Mucosa of stomach (tissue), 1 donor: ENCODE measurements around the gene FADS2.

ENCODE experiments used
- H3K27me3 ChIP-seq: one replicate; pipeline ENCODE4 v1.7.0; 2013; ENCODE audit warnings: mild to moderate bottlenecking, low read length; ENCODE audit not compliant: control insufficient read depth, insufficient read depth
- H3K36me3 ChIP-seq: one replicate; pipeline ENCODE4 v1.7.0; 2013; ENCODE audit warnings: low read length; ENCODE audit not compliant: control insufficient read depth, insufficient read depth
- H3K4me1 ChIP-seq: one replicate; pipeline ENCODE4 v1.7.0; 2013; ENCODE audit warnings: mild to moderate bottlenecking, low read length; ENCODE audit not compliant: control insufficient read depth, insufficient read depth
- H3K4me3 ChIP-seq: one replicate; pipeline ENCODE4 v1.7.0; 2013; ENCODE audit warnings: low read length
- H3K9ac ChIP-seq: one replicate; pipeline ENCODE4 v1.7.0; 2013; ENCODE audit warnings: mild to moderate bottlenecking, low read length, moderate library complexity
- H3K9me3 ChIP-seq: one replicate; pipeline ENCODE4 v1.7.0; 2013; ENCODE audit warnings: mild to moderate bottlenecking, low read length, moderate library complexity; ENCODE audit not compliant: control insufficient read depth
- donor health status: Pancreatic carcinoma.

Gene FADS2

DNA sequence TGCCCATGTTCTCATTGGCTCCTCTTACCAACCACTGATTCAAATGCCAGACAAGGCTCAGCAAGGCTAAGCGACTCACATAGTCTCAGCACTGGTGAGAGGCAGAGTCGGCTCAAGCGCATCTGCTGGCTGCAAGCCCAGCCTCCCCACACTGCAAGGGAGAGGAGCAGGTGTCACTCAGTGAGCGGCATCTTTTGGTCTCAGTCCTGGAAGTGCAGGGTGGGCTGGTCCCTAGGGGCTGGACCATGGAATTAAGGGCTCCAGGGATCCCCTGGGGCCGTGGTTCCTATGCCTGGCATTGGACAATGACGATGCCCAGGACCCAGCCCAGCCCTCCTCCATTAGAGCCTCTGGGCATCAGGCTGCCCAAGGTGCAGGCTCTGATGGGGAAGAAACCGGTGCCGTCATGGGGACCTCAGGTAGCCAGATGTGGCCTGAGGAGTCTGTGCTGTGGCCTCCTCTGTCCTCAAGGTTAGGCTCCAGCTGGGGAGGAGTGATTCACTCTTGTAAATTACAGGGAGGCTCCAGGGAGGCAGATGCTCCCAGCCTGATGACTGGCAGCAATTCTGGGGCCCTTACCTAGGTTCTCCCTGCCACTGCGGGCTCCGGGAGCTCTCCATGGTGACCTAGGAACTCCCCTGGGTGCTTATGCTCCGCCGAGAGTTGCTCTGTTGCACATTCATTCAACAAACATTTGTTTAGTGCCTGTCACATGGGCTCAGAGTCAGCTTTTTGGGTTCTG lies 28.0 kb downstream of the FADS2 start:
- Histone ChIP-seq H3K4me1 (peaks cover 8% of the 10 kb centered on the region), H3K36me3 (no peaks in the 10 kb centered on the region), H3K4me3 (no peak overlapping the region), H3K9me3 (no peaks in the 10 kb centered on the region), H3K9ac (no peak overlapping the region), H3K27me3 (no peaks in the 10 kb centered on the region)

DNA sequence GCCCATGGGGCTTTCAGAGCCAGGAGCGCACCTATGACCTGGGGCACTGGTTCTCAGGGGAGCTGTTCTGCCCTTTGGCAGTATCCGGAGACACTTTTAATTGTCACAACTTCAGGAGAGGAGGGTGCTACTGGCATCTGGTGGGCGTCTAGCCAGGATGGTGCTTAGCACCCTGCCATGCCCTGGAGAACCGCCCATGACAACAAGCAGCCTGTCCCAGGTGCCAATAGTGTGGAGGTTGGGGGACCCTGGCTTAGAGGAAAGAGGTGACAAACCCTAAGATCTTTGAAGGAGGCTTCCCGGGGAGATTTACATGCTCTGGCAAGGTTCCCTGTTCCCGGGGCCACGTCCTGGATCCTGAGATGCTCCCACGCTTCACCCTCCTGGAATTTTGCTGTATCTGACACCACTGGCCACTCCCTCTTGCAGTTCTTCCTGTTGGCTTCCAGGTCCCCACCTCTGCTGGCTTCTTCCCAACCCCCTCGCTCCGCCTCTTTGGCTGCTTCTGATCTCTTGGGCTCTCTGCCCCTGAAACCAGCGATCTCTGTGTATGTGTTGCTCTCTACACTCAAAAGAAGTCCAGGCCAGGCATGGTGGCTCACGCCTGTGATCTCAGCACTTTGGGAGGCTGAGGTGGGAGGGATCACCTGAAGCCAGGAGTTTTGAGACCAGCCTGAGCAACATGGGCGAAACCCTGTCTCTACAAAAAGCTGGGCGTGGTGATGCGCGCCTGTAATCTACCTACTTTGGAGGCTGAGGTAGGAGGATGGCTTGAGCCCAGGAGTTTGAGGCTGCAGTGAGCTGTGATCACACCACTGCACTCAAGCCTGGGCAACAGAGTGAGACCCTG lies 32.2 kb downstream of the FADS2 start:
- Histone ChIP-seq H3K27me3 (no peaks in the 10 kb centered on the region), H3K36me3 (no peaks in the 10 kb centered on the region), H3K4me1 (peaks cover 8% of the 10 kb centered on the region), H3K4me3 (no peak overlapping the region), H3K9ac (no peak overlapping the region), H3K9me3 (no peaks in the 10 kb centered on the region)

GRCh38 chr11:61861634-61862033 lies 33.5 kb downstream of the FADS2 start:
- Histone ChIP-seq H3K4me1 (peaks cover 8% of the 10 kb centered on the region), H3K36me3 (no peaks in the 10 kb centered on the region), H3K9ac (no peak overlapping the region), H3K27me3 (no peaks in the 10 kb centered on the region), H3K9me3 (no peaks in the 10 kb centered on the region), H3K4me3 (no peak overlapping the region)

DNA sequence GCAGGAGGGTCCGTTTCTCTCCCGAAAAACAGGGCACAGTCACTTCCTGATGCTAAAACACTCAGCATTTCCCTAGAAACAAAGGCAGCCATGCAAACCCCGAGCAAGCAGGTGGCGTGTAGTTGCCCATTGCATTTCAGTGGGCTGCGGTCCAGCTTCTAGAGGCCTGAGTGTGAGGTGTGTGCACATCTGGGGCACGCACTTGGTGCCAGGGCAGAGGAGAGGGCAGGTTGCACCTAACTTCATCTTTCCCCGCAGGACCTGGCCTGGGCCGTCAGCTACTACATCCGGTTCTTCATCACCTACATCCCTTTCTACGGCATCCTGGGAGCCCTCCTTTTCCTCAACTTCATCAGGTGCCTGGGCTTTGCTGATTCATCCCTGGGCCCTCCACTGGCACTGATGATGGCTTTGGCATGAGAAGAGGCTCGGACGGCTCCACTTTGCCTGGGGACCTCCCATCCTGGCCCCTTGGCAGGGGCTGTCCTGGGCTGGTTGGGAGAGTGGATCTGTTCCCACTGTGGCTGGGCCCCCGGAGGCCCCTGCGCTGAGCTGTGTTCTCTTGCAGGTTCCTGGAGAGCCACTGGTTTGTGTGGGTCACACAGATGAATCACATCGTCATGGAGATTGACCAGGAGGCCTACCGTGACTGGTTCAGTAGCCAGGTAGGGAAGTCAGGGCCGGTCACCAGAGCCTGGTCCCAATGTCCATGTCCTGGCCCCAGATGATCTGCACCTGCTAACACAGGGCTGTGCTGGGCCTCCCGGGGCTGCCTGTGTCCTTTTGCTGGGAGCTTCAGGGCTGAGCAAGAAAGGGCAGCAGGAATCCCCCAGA lies 34.8 kb downstream of the FADS2 start:
- Histone ChIP-seq H3K4me3 (no peak overlapping the region), H3K9ac (no peak overlapping the region), H3K27me3 (no peaks in the 10 kb centered on the region), H3K4me1 (peaks cover 8% of the 10 kb centered on the region), H3K36me3 (no peaks in the 10 kb centered on the region), H3K9me3 (no peaks in the 10 kb centered on the region)

DNA sequence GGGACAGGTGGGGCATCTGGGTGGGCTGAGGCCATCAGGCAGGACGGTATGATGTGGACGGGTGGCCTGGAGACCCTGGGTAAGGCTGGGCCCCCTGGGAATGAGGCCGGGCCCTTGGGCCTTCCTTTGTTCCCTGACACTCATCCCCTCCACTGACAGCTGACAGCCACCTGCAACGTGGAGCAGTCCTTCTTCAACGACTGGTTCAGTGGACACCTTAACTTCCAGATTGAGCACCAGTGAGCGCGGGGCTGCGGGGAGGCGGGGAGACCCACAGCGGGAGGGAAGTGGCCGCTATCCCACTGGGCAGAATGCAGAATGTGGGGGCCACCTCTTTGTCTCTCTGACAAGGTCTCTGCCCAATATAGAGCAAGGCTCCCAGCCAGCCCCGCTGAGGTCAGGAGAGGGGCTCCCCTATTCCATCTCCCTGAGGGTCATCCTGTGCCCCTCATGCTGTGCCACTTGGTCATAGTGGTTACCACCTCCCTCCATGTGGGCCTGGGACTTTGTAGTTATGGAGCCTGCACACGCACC lies 35.5 kb downstream of the FADS2 start:
- H3K4me1 ChIP-seq, result peaks cover 8% of the 10 kb centered on the region
- H3K36me3 ChIP-seq, result no peaks in the 10 kb centered on the region
- no peaks in the 10 kb centered on the region for H3K27me3 ChIP-seq
- no peaks in the 10 kb centered on the region for H3K9me3 ChIP-seq
- H3K9ac ChIP-seq, result no peak overlapping the region
- H3K4me3 ChIP-seq, result no peak overlapping the region

DNA sequence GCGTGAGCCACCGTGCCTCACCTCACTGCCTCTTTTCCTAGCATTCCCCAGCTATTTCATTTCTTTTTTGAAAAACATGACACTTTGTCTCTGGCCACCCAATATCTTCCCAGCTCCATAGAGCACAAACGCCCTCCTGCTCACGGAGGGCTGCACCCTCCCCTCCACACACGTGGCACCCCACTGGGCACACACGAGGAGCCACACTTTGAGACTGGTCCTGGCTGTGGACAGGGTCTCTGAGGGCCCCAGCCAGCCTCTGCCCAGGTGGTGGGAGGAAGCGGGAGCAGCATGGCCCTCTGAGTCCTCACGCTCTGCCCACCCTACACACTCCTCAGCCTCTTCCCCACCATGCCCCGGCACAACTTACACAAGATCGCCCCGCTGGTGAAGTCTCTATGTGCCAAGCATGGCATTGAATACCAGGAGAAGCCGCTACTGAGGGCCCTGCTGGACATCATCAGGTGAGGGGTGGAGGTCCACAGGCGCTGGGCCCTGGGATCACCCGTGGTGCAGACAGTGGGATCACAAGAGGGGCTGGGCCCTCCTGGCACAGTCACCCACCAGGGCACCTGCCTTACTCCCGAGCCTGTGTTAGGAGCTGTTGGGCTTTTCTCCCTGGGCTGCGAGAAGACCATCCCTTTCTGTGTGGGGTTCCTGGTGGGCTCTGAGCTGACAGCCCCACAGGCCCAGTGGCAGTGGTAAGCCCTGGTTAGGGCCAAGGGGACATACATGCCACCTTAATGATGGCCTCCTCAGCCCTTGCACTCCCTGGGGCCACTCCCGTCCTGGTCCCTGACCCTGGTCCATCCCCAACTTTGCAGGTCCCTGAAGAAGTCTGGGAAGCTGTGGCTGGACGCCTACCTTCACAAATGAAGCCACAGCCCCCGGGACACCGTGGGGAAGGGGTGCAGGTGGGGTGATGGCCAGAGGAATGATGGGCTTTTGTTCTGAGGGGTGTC lies 37.0 kb downstream of the FADS2 start:
- H3K4me1 ChIP-seq, result peaks cover 6% of the 10 kb centered on the region
- H3K27me3 ChIP-seq, result no peaks in the 10 kb centered on the region
- H3K4me3 ChIP-seq, result no peak overlapping the region
- no peak overlapping the region for H3K9ac ChIP-seq
- no peaks in the 10 kb centered on the region for H3K36me3 ChIP-seq
- H3K9me3 ChIP-seq, result no peaks in the 10 kb centered on the region

DNA sequence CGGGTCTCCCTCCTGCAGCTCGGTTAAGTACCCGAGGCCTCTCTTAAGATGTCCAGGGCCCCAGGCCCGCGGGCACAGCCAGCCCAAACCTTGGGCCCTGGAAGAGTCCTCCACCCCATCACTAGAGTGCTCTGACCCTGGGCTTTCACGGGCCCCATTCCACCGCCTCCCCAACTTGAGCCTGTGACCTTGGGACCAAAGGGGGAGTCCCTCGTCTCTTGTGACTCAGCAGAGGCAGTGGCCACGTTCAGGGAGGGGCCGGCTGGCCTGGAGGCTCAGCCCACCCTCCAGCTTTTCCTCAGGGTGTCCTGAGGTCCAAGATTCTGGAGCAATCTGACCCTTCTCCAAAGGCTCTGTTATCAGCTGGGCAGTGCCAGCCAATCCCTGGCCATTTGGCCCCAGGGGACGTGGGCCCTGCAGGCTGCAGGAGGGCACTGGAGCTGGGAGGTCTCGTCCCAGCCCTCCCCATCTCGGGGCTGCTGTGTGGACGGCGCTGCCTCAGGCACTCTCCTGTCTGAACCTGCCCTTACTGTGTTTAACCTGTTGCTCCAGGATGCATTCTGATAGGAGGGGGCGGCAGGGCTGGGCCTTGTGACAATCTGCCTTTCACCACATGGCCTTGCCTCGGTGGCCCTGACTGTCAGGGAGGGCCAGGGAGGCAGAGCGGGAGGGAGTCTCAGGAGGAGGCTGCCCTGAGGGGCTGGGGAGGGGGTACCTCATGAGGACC lies 38.3 kb downstream of the FADS2 start:
- Histone ChIP-seq H3K27me3 (peaks cover 3% of the 10 kb centered on the region), H3K4me3 (no peak overlapping the region), H3K9ac (no peak overlapping the region), H3K36me3 (no peaks in the 10 kb centered on the region), H3K4me1 (no peaks in the 10 kb centered on the region), H3K9me3 (no peaks in the 10 kb centered on the region)

DNA sequence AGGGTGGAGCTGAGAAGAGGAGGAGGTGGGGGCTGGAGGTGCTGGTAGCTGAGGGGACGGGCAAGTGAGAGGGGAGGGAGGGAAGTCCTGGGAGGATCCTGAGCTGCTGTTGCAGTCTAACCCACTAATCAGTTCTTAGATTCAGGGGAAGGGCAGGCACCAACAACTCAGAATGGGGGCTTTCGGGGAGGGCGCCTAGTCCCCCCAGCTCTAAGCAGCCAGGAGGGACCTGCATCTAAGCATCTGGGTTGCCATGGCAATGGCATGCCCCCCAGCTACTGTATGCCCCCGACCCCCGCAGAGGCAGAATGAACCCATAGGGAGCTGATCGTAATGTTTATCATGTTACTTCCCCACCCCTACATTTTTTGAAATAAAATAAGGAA lies 38.9 kb downstream of the FADS2 start:
- H3K9ac ChIP-seq, result no peak overlapping the region
- peaks cover 5% of the 10 kb centered on the region for H3K27me3 ChIP-seq
- no peaks in the 10 kb centered on the region for H3K36me3 ChIP-seq
- H3K4me3 ChIP-seq, result no peak overlapping the region
- no peaks in the 10 kb centered on the region for H3K9me3 ChIP-seq
- H3K4me1 ChIP-seq, result no peaks in the 10 kb centered on the region

GRCh38 chr11:61868571-61869428 lies 40.7 kb downstream of the FADS2 start:
- Histone ChIP-seq H3K9me3 (no peaks in the 10 kb centered on the region), H3K4me3 (no peak overlapping the region), H3K9ac (no peak overlapping the region), H3K27me3 (peaks cover 5% of the 10 kb centered on the region), H3K4me1 (no peaks in the 10 kb centered on the region), H3K36me3 (no peaks in the 10 kb centered on the region)

- peaks cover 5% of the 10 kb centered on the region for H3K27me3 ChIP-seq
- no peak overlapping the region for H3K9ac ChIP-seq
- H3K9me3 ChIP-seq, result no peaks in the 10 kb centered on the region
- no peaks in the 10 kb centered on the region for H3K4me1 ChIP-seq
- H3K4me3 ChIP-seq, result no peak overlapping the region
- no peaks in the 10 kb centered on the region for H3K36me3 ChIP-seq
Measured at GRCh38 chr11:61869429-61869707, 41.3 kb downstream of the FADS2 start.
